ENCODE results near the gene PTPRR.
A peak's percentile ranks its signal among the peaks of the same experiment; 100 is the strongest.

Gene PTPRR

DNA sequence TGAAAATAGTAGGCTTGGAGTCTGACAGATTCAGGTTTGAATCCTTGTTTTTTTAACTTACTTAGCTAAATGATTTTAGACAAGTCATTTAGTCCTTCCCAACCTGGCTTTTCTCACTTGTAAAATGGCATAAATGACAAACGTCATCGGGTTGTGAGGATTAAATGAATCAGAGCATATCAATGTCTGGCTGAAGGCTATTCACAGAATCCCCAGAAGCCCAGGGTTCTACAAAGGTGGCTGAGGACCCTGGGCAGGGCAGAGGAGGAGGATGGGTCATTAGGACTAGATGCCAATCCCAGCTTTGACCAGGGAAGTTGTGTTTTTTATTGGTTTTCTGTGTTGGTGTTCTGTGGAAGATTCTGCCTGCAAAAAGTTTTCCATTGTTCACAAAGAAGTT, 275.7 kb downstream of the PTPRR start:
- in situ Hi-C loops (cut with HindIII; ENCODE audit: low pct_ligation_motif_present, low pct_unique_long_range_greater_than_20kb, low sequenced_read_pairs) = no loop called here
- DNase-seq = no peak

- DNase-seq = no peak
- in situ Hi-C loops (cut with HindIII; ENCODE audit: low pct_ligation_motif_present, low pct_unique_long_range_greater_than_20kb, low sequenced_read_pairs) = no loop called here
These were observed 276.6 kb downstream of the PTPRR start for GRCh38 chr12:70643939-70644338.

- DNase-seq = no peak
- in situ Hi-C loops (cut with HindIII; ENCODE audit: low pct_ligation_motif_present, low pct_unique_long_range_greater_than_20kb, low sequenced_read_pairs) = no loop called here
These were observed 278.8 kb downstream of the PTPRR start for GRCh38 chr12:70641691-70642090.

GRCh38 chr12:70640901-70641300, 279.6 kb downstream of the PTPRR start:
- in situ Hi-C loops (cut with HindIII; ENCODE audit: low pct_ligation_motif_present, low pct_unique_long_range_greater_than_20kb, low sequenced_read_pairs) = no loop called here
- no peak for DNase-seq

DNA sequence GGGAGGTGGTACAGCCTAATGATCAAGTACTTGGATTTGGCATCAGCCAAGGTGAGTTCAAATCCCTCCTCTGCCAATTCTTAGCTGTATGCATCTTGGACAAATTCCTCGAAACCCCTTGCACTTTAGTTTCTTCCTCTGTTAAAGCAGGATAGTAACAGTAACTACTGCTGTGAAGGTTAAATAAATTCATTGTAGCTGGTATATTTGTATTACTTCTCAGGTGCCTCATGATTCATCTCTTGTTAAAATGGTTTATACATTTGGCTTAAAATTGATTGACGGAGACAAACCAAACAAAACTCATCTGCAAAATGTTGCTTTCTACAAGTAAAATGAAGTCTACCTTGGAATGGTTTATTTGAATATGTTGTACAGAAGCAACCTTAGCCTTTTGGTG, 281.0 kb downstream of the PTPRR start:
- no peak for DNase-seq
- in situ Hi-C loops (cut with HindIII; ENCODE audit: low pct_ligation_motif_present, low pct_unique_long_range_greater_than_20kb, low sequenced_read_pairs) = no loop called here

GRCh38 chr12:70638639-70639360, 281.7 kb downstream of the PTPRR start:
- DNase-seq = no peak
- in situ Hi-C loops (cut with HindIII; ENCODE audit: low pct_ligation_motif_present, low pct_unique_long_range_greater_than_20kb, low sequenced_read_pairs) = no loop called here

- in situ Hi-C loops (cut with HindIII; ENCODE audit: low pct_ligation_motif_present, low pct_unique_long_range_greater_than_20kb, low sequenced_read_pairs) = no loop called here
- no peak for DNase-seq
These were observed 283.0 kb downstream of the PTPRR start, which contains the start of gene PTPRB for GRCh38 chr12:70637303-70638085. Gene PTPRB (minus strand): TSS chr12:70637429. CDS start chr12:70637395, 34 bp downstream.

DNA sequence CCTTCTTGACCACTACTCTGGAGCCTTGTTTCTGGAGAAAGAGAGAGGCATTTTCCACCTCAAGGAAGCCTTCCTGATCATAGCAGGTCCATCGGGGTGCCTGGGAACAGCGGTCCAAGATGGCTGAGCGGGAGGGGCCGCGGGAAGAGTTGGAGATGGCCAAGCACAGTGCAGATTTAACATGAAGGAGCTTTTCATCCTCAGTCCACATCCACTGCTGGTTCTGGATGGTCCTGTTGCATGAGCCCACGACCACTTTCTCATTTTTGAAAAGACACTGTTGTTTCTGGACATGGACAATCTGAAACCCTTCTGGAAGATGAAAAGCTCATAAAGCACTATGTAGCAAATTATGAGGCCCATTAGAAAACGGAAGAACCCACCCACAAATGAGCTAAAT, 284.8 kb downstream of the PTPRR start:
- no peak for DNase-seq
- in situ Hi-C loops (cut with HindIII; ENCODE audit: low pct_ligation_motif_present, low pct_unique_long_range_greater_than_20kb, low sequenced_read_pairs) = no loop called here

GRCh38 chr12:70628701-70629480, 291.6 kb downstream of the PTPRR start:
- DNase-seq = no peak
- in situ Hi-C loops (cut with HindIII; ENCODE audit: low pct_ligation_motif_present, low pct_unique_long_range_greater_than_20kb, low sequenced_read_pairs) = no loop called here

DNA sequence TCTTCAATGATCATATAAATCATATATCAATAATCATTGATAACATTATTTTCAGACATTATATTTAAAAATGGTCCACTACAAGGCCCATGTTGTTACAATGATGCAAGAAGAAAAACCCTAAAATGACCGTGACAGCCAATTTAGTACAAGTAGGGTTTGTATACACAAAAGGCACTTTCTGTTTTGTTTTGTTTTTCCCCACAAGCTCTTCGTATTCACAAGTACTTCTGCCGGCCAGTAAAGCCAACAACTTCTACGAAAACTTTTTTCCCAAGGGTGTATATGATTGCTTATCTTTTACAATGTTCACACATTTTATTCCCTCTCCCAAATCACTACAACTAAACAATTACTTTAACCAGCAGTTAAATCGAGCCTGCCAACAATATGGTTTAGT, 292.9 kb downstream of the PTPRR start:
- no peak for DNase-seq
- in situ Hi-C loops (cut with HindIII; ENCODE audit: low pct_ligation_motif_present, low pct_unique_long_range_greater_than_20kb, low sequenced_read_pairs) = no loop called here

DNA sequence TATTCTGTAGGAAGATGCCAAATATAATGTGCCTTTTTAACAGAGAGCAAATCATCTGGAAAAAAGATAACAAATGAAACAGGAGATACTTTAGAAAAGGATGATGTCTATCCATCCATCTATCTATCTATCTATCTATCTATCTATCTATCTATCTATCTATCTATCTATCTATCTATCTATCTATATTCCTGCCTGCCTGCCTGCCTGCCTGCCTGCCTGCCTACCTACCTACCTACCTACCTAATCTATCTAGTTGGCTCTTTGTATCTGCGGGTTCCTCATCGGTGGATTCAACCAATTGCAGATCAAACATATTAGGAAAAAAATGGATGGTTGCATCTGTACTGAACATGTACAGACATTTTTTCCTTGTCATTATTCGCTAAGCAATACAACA, 294.4 kb downstream of the PTPRR start:
- in situ Hi-C loops (cut with HindIII; ENCODE audit: low pct_ligation_motif_present, low pct_unique_long_range_greater_than_20kb, low sequenced_read_pairs) = no loop called here

GRCh38 chr12:70619471-70620152, 300.9 kb downstream of the PTPRR start:
- no peak for DNase-seq
- in situ Hi-C loops (cut with HindIII; ENCODE audit: low pct_ligation_motif_present, low pct_unique_long_range_greater_than_20kb, low sequenced_read_pairs) = no loop called here

More for the DNA sequence above, 294.4 kb downstream of the PTPRR start:
- no peak for DNase-seq

- in situ Hi-C loops (cut with HindIII; ENCODE audit: low pct_ligation_motif_present, low pct_unique_long_range_greater_than_20kb, low sequenced_read_pairs) = no loop called here
- DNase-seq = no peak
These were observed 302.2 kb downstream of the PTPRR start for GRCh38 chr12:70618371-70618770.

- in situ Hi-C loops (cut with HindIII; ENCODE audit: low pct_ligation_motif_present, low pct_unique_long_range_greater_than_20kb, low sequenced_read_pairs) = no loop called here
These were observed 303.1 kb downstream of the PTPRR start for GRCh38 chr12:70617450-70617849.

DNA sequence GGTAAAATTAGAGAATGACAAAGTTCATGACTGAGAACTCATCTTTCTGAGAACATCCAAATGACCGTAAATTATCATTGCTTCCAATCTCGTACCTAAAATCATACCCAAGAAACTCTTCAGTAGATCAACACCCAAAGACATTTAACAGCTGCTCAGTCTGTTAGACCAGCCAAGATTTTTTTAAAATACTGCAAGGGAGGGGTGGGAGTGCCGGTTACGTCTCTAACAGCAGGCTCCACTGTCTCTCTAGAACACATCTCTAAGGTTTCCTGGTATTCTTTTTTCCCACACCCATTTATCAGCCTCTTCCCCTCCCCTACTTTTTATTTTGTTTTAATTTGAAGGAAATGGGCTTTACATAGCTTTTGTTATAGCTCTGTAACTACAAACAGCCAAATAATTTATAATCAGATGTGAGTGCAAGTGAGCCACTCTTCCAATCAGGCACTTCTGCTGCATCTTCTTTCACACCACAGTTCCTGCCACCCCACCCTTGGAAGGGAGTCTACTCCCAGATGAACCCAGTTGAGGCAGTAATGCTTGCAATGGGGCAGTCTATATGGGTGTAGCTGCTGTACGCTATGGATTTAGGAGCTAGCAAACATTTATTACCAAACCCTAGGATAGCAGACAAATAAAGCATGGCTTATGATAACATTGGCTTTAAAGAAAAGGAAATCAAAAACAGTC, 305.2 kb downstream of the PTPRR start:
- in situ Hi-C loops (cut with HindIII; ENCODE audit: low pct_ligation_motif_present, low pct_unique_long_range_greater_than_20kb, low sequenced_read_pairs) = no loop called here
- DNase-seq = no peak

More at GRCh38 chr12:70617450-70617849, 303.1 kb downstream of the PTPRR start:
- no peak for DNase-seq

GRCh38 chr12:70609739-70610491, 310.6 kb downstream of the PTPRR start:
- in situ Hi-C loops (cut with HindIII; ENCODE audit: low pct_ligation_motif_present, low pct_unique_long_range_greater_than_20kb, low sequenced_read_pairs) = no loop called here
- DNase-seq = peak; percentile 33

- no peak for DNase-seq
- in situ Hi-C loops (cut with HindIII; ENCODE audit: low pct_ligation_motif_present, low pct_unique_long_range_greater_than_20kb, low sequenced_read_pairs) = no loop called here
These were observed 311.3 kb downstream of the PTPRR start for GRCh38 chr12:70609203-70609602.
